Endothelial cell of umbilical vein (primary cell): Measurements from ENCODE around the gene TAGLN2. TPM values are rescaled to one million over a fixed set of nuclear protein-coding genes. Genes with fewer than 3 reads are reported as not detected.

Experiments used
- BruUV-seq: library from RNA; stranded (reverse); fragments of 400-500 nt; replicated peaks from 2 replicates; lab custom pipeline; 2021; lab: Mats Ljungman, UMichigan
- CTCF ChIA-PET: fragments of 300-600, 350-600 bp; sonication (Branson Sonifier 250); formaldehyde crosslinking; loops from one replicate; lab custom pipeline; 2021; ENCODE audit warnings: antibody characterized with exemption, inconsistent platforms; lab: Charles Lee
- POLR2A ChIA-PET: fragments of 300-600, 350-600 bp; sonication (Branson Sonifier 250); formaldehyde crosslinking; loops from one replicate; lab custom pipeline; 2021; ENCODE audit warnings: antibody characterized with exemption, inconsistent platforms; lab: Charles Lee
- DNase-seq: peaks from one replicate; pipeline ENCODE4 v3.0.0-alpha.2; 2011; ENCODE audit warnings: low read depth, low spot score
- FAIRE-seq: peaks from 2 replicates; lab custom pipeline; 2011; peaks lifted over from hg19 to GRCh38; lab: Jason Lieb, UNC
- H2AFZ ChIP-seq: 2 replicates; pipeline ENCODE4 v1.6.0; 2012; ENCODE audit warnings: low read depth, low read length, control low read depth, inconsistent platforms
- H3K27ac ChIP-seq: 2 replicates; pipeline ENCODE4 v1.5.1; 2011; ENCODE audit warnings: low read depth, mild to moderate bottlenecking, control low read depth, low read length, moderate library complexity; ENCODE audit not compliant: insufficient read depth
- H3K27me3 ChIP-seq, 2 experiments: 2 replicates each; pipeline versions ENCODE4 v1.6.0 to v1.6.1; 2011; ENCODE audit warnings: low read length in 2 of 2, mixed read lengths in 1 of 2; ENCODE audit not compliant: control insufficient read depth in 2 of 2, insufficient read depth in 2 of 2
- H3K36me3 ChIP-seq, 2 experiments: 2 replicates in 1 of 2; 3 replicates in 1 of 2; pipeline ENCODE4 v1.5.1; 2011; ENCODE audit warnings: low read length in 2 of 2, mild to moderate bottlenecking in 1 of 2, moderate library complexity in 1 of 2; ENCODE audit not compliant: control insufficient read depth in 2 of 2, insufficient read depth in 2 of 2; ENCODE audit errors: extremely low read depth in 1 of 2
- H3K4me1 ChIP-seq: 3 replicates; pipeline ENCODE4 v1.5.1; 2011; ENCODE audit warnings: mild to moderate bottlenecking, low read length; ENCODE audit not compliant: control insufficient read depth, insufficient read depth; ENCODE audit errors: extremely low read depth
- H3K4me2 ChIP-seq: 2 replicates; pipeline ENCODE4 v1.6.1; 2011; ENCODE audit warnings: low read length, control low read depth, mixed read lengths; ENCODE audit not compliant: insufficient read depth
- H3K4me3 ChIP-seq, 3 experiments: fragments of 200-600 bp in 1 of 3; sonication (generic), shearing (Covaris generic) in 1 of 3; replicated peaks in 1 of 3; 2 replicates each; pipeline ENCODE4 v1.5.1; 2011 to 2016; ENCODE audit warnings: control low read depth in 3 of 3, low read length in 3 of 3, mild to moderate bottlenecking in 2 of 3, inconsistent platforms in 1 of 3, low read depth in 1 of 3, moderate library complexity in 1 of 3; ENCODE audit not compliant: insufficient read depth in 1 of 3
- H3K79me2 ChIP-seq: 2 replicates; pipeline ENCODE4 v1.6.0; 2012; ENCODE audit warnings: low read length, inconsistent platforms; ENCODE audit not compliant: control insufficient read depth, insufficient read depth
- H3K9ac ChIP-seq: replicated peaks from 2 replicates; pipeline ENCODE3; 2011; ENCODE audit warnings: low read length, control low read depth; ENCODE audit not compliant: insufficient read depth; ENCODE audit errors: extremely low read depth
- H3K9me1 ChIP-seq: replicated peaks from 3 replicates; pipeline ENCODE4 v1.6.0; 2011; ENCODE audit warnings: mild to moderate bottlenecking, low read length; ENCODE audit not compliant: control insufficient read depth, insufficient read depth; ENCODE audit errors: extremely low read depth
- H3K9me3 ChIP-seq: replicated peaks from 2 replicates; pipeline ENCODE4 v1.5.1; 2012; ENCODE audit warnings: low read length, inconsistent platforms; ENCODE audit not compliant: control insufficient read depth, insufficient read depth
- H4K20me1 ChIP-seq: replicated peaks from 2 replicates; pipeline ENCODE3; 2011; ENCODE audit warnings: mild to moderate bottlenecking, low read length; ENCODE audit not compliant: control insufficient read depth, insufficient read depth; ENCODE audit errors: extremely low read depth
- EZH2 ChIP-seq: IDR thresholded peaks from 2 replicates; pipeline ENCODE4 v1.6.1; 2012; ENCODE audit warnings: borderline replicate concordance, low read depth, mild to moderate bottlenecking, moderate library complexity, low read length, inconsistent platforms; ENCODE audit not compliant: severe bottlenecking
- FOS ChIP-seq: IDR thresholded peaks from 2 replicates; pipeline ENCODE4 v1.6.1; 2011; ENCODE audit warnings: mild to moderate bottlenecking, low read length, moderate library complexity, borderline replicate concordance; ENCODE audit not compliant: insufficient read depth
- GATA2 ChIP-seq: IDR thresholded peaks from 2 replicates; pipeline ENCODE4 v1.7.0; 2011; ENCODE audit warnings: low read depth, mild to moderate bottlenecking, moderate library complexity, mixed read lengths, low read length; ENCODE audit not compliant: insufficient read length, insufficient read depth
- JUN ChIP-seq: IDR thresholded peaks from 2 replicates; pipeline ENCODE4 v1.6.1; 2011; ENCODE audit warnings: borderline replicate concordance, low read depth; ENCODE audit not compliant: insufficient read length, insufficient read depth
- MYC ChIP-seq: IDR thresholded peaks from one replicate; pipeline ENCODE4 v1.6.1; 2011; ENCODE audit warnings: mild to moderate bottlenecking, low read depth, low read length
- POLR2A ChIP-seq: IDR thresholded peaks from 2 replicates; pipeline ENCODE4 v1.6.1; 2012; ENCODE audit warnings: low read depth, mild to moderate bottlenecking, control low read depth, low read length
- POLR2AphosphoS5 ChIP-seq: IDR thresholded peaks from 2 replicates; pipeline ENCODE4 v1.6.1; 2012; ENCODE audit warnings: low read depth, mild to moderate bottlenecking, control low read depth, low read length, moderate library complexity; ENCODE audit not compliant: insufficient read depth
- dilution Hi-C: fragments of 300-500 bp; cut with MboI; formaldehyde crosslinking; loops from one replicate; pipeline ENCODE4 v1.15.0; 2019; ENCODE audit warnings: low sequenced_read_pairs; ENCODE audit not compliant: extremely low pct_ligation_motif_present
- intact Hi-C: fragments of 100-400 bp; cut with micrococcal nuclease; formaldehyde crosslinking; loops from one replicate; pipeline ENCODE4 v1.10.0; 2022
- polyA plus RNA-seq, 4 experiments: library from polyadenylated mRNA; depleted of rRNA in 3 of 4; stranded (reverse) in 3 of 4; unstranded in 1 of 4; fragments of >200 nt; gene quantifications; 2 replicates each; pipeline versions ENCODE4 v1.2.1 to v1.2.3, GENCODE V29; 2011 to 2012; ENCODE audit warnings: missing spikeins in 1 of 4
- total RNA-seq: library from RNA; stranded (reverse); gene quantifications from 2 replicates; pipeline ENCODE4 v1.2.3, GENCODE V29; 2021
- TF ChIP-seq, protein P1 (sequence below), 2 donors: IDR thresholded peaks; 1 replicate in 1 of 2; 2 replicates in 1 of 2; pipeline ENCODE4 v1.5.1; 2011; ENCODE audit warnings: low read length in 2 of 2, mild to moderate bottlenecking in 2 of 2, moderate library complexity in 2 of 2, control low read depth in 1 of 2, inconsistent platforms in 1 of 2, low read depth in 1 of 2; ENCODE audit not compliant: insufficient read depth in 1 of 2; ENCODE audit errors: extremely low read depth in 1 of 2
- TF ChIP-seq, protein P2 (sequence below): IDR thresholded peaks from 2 replicates; pipeline ENCODE4 v1.6.1; 2011; ENCODE audit not compliant: insufficient read depth, insufficient read length

The TAGLN2 gene
- total and polyA plus RNA-seq, 2 donors (not counting 3 experiments of a cell fraction or from before 2014, with no cell fraction given) = 646 to 1,279 TPM

DNA sequence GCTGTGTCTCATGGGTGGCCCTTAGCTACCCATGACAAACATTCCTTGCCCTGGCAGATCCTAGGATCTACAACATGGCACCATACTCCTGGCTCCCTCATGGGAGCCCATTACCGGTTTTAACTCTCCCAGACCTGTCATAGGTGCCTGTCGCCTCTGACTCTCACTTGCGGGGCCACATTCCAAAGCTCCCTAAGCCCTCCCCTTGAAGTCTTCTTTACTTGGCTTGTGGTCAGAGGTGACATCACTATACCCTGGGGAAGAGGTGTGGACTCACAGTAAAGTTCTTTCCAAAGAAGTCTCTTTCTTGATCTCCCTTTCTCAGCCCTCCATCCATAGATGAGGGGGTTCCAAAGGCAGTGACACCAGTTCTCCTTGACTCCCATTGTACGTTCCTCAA is 34.1 kb upstream of the TAGLN2 start:
- intact Hi-C loops = no loop called here
- dilution Hi-C loops = no loop called here
- peaks cover 3 to 8% of the 10 kb centered on the region in 2 experiments for H3K27me3 ChIP-seq
- no peaks in the 10 kb centered on the region for H3K9me3 ChIP-seq
- H4K20me1 ChIP-seq = no peaks in the 10 kb centered on the region
- H3K27ac ChIP-seq = no peak overlapping the region
- no peak for DNase-seq
- H2AFZ ChIP-seq = no peak overlapping the region
- H3K4me1 ChIP-seq = no peaks in the 10 kb centered on the region
- no peaks in the 10 kb centered on the region for H3K79me2 ChIP-seq
- ChIA-PET POLR2A (no interaction called here), CTCF (no interaction called here)
- H3K4me3 ChIP-seq = no peak overlapping the region
- H3K9ac ChIP-seq = no peak overlapping the region
- no peak for FAIRE-seq
- no peaks in the 10 kb centered on the region for H3K36me3 ChIP-seq
- no peaks in the 10 kb centered on the region for H3K9me1 ChIP-seq
- TF ChIP-seq POLR2A (no peak), POLR2AphosphoS5 (no peak), MYC (no peak), EZH2 (no peak), GATA2 (no peak), JUN (no peak), FOS (no peak)
- TF ChIP-seq, protein P1, sequence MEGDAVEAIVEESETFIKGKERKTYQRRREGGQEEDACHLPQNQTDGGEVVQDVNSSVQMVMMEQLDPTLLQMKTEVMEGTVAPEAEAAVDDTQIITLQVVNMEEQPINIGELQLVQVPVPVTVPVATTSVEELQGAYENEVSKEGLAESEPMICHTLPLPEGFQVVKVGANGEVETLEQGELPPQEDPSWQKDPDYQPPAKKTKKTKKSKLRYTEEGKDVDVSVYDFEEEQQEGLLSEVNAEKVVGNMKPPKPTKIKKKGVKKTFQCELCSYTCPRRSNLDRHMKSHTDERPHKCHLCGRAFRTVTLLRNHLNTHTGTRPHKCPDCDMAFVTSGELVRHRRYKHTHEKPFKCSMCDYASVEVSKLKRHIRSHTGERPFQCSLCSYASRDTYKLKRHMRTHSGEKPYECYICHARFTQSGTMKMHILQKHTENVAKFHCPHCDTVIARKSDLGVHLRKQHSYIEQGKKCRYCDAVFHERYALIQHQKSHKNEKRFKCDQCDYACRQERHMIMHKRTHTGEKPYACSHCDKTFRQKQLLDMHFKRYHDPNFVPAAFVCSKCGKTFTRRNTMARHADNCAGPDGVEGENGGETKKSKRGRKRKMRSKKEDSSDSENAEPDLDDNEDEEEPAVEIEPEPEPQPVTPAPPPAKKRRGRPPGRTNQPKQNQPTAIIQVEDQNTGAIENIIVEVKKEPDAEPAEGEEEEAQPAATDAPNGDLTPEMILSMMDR (IDR thresholded peaks at IDR 0.05; ENCODE audit: extremely low read depth in 1 of 2, insufficient read depth in 1 of 2, low read depth in 1 of 2, low read length in 2 of 2) = no peak
- TF ChIP-seq, protein P2, sequence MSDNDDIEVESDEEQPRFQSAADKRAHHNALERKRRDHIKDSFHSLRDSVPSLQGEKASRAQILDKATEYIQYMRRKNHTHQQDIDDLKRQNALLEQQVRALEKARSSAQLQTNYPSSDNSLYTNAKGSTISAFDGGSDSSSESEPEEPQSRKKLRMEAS = no peak
- no peak overlapping the region for H3K4me2 ChIP-seq
- no TSS peak for BruUV-seq
